Activated CD8-positive, alpha-beta memory T cell treated with anti-CD3 and anti-CD28 coated beads, Interleukin-2, amount 50 U/mL, for 24 hours (primary cell): ENCODE measurements around the gene PLA2G4A.

ENCODE experiments used
- DNase-seq: peaks from one replicate; pipeline ENCODE4 v3.0.0-alpha.2; 2020; ENCODE audit errors: extremely low read depth

PLA2G4A gene

GRCh38 chr1:186828611-186829454 is at the start of gene PLA2G4A:
TSS of gene PLA2G4A (plus strand) at chr1:186828949. CDS start at chr1:186854355, 25,406 bp downstream.
- no peak for DNase-seq

GRCh38 chr1:186780076-186780475 is 48.7 kb upstream of the PLA2G4A start:
- DNase-seq: no peak

- no peak for DNase-seq
Observed at GRCh38 chr1:186781730-186782129, 47.0 kb upstream of the PLA2G4A start.

- DNase-seq: no peak
Observed at GRCh38 chr1:186782791-186783190, 46.0 kb upstream of the PLA2G4A start.

- no peak for DNase-seq
Observed at GRCh38 chr1:186783193-186783592, 45.6 kb upstream of the PLA2G4A start.

GRCh38 chr1:186785503-186785902 is 43.2 kb upstream of the PLA2G4A start:
- DNase-seq: no peak

GRCh38 chr1:186790101-186790500 is 38.6 kb upstream of the PLA2G4A start:
- no peak for DNase-seq

- no peak for DNase-seq
Observed at GRCh38 chr1:186792870-186793581, 35.7 kb upstream of the PLA2G4A start.

GRCh38 chr1:186793582-186793927 is 35.2 kb upstream of the PLA2G4A start:
- DNase-seq: no peak

GRCh38 chr1:186798960-186799688 is 29.6 kb upstream of the PLA2G4A start:
- DNase-seq: no peak

GRCh38 chr1:186799689-186800054 is 29.1 kb upstream of the PLA2G4A start:
- DNase-seq: no peak

GRCh38 chr1:186802388-186802787 is 26.4 kb upstream of the PLA2G4A start:
- no peak for DNase-seq

GRCh38 chr1:186804679-186805078 is 24.1 kb upstream of the PLA2G4A start:
- DNase-seq: no peak

- DNase-seq: no peak
Observed at GRCh38 chr1:186806477-186806876, 22.3 kb upstream of the PLA2G4A start.

GRCh38 chr1:186807163-186807562 is 21.6 kb upstream of the PLA2G4A start:
- DNase-seq: no peak

- no peak for DNase-seq
Observed at GRCh38 chr1:186811892-186812291, 16.9 kb upstream of the PLA2G4A start.

- no peak for DNase-seq
Observed at GRCh38 chr1:186812570-186812969, 16.2 kb upstream of the PLA2G4A start.

GRCh38 chr1:186813420-186813819 is 15.3 kb upstream of the PLA2G4A start:
- DNase-seq: no peak

- no peak for DNase-seq
Observed at GRCh38 chr1:186819126-186819525, 9.6 kb upstream of the PLA2G4A start.

- DNase-seq: no peak
Observed at GRCh38 chr1:186819563-186819962, 9.2 kb upstream of the PLA2G4A start.

- DNase-seq: no peak
Observed at GRCh38 chr1:186829686-186830587, 1.2 kb downstream of the PLA2G4A start.

- DNase-seq: no peak
Observed at GRCh38 chr1:186831168-186831567, 2.4 kb downstream of the PLA2G4A start.
